HG03439 (cell line): ENCODE results near the gene ZNF493.

Experiments
- ATAC-seq: cut with Tn5 transposase; IDR thresholded peaks from one replicate; pipeline ENCODE4 v1.9.1; 2021; ENCODE audit warnings: mild to moderate bottlenecking, moderate library complexity; ENCODE audit not compliant: unreplicated experiment

Gene ZNF493

GRCh38 chr19:21396893-21397572, at the start of gene ZNF493:
Gene ZNF493, plus strand, starts transcription at chr19:21397133. Its CDS starts 105 bp downstream, at chr19:21397238.
- ATAC-seq = peak; percentile 99

GRCh38 chr19:21352830-21353229, 44.1 kb upstream of the ZNF493 start:
- no peak for ATAC-seq

- peak; percentile 93 for ATAC-seq
Observed at GRCh38 chr19:21358768-21359451, 38.0 kb upstream of the ZNF493 start, which contains the start of gene ZNF738. Gene ZNF738, plus strand, starts transcription at chr19:21359000. Its CDS starts 141 bp downstream, at chr19:21359141.

DNA sequence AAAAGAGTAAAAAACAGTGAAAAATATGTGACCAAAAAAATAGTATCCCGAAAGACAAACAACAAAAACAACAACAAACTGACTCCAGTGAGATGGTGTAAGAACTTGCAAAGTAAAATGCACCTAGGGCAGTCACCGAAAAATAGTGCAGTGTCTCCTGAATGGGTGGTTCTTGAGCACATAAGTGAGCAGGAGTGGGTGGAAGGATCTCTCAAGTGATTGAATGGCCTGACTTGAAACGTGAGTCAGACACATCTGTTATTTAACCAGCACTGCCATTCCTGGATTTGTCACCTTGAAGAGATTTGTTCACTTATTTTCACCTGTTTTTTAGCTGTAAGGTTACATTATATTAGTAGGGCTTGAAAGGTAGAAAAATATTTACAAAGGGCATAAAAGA, 34.6 kb upstream of the ZNF493 start:
- ATAC-seq = no peak

GRCh38 chr19:21383980-21384582, 12.9 kb upstream of the ZNF493 start:
- no peak for ATAC-seq

GRCh38 chr19:21396121-21396520, 812 bp upstream of the ZNF493 start:
- ATAC-seq = no peak

GRCh38 chr19:21398851-21399250, 1.9 kb downstream of the ZNF493 start:
- no peak for ATAC-seq

- no peak for ATAC-seq
Observed at GRCh38 chr19:21402303-21402985, 5.5 kb downstream of the ZNF493 start.

DNA sequence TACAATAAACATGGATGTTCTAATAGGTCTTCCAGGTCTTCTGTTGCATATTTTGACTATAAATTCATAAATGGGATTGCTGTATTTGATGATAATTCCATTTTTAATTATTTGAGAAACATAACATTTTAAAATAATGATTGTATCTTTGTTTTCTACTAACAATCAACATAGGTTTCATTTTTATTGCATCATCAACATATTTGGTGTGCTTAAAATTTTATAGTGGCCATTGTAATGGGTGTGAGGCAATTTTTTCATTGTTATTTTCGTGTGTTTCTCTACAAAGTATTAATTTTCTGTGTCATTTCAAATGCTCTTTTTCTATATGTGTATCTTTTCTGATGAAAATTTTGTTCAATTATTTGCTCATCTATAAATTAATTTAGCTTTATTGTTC, 13.2 kb downstream of the ZNF493 start:
- no peak for ATAC-seq

GRCh38 chr19:21422244-21422643, 25.3 kb downstream of the ZNF493 start:
- no peak for ATAC-seq

DNA sequence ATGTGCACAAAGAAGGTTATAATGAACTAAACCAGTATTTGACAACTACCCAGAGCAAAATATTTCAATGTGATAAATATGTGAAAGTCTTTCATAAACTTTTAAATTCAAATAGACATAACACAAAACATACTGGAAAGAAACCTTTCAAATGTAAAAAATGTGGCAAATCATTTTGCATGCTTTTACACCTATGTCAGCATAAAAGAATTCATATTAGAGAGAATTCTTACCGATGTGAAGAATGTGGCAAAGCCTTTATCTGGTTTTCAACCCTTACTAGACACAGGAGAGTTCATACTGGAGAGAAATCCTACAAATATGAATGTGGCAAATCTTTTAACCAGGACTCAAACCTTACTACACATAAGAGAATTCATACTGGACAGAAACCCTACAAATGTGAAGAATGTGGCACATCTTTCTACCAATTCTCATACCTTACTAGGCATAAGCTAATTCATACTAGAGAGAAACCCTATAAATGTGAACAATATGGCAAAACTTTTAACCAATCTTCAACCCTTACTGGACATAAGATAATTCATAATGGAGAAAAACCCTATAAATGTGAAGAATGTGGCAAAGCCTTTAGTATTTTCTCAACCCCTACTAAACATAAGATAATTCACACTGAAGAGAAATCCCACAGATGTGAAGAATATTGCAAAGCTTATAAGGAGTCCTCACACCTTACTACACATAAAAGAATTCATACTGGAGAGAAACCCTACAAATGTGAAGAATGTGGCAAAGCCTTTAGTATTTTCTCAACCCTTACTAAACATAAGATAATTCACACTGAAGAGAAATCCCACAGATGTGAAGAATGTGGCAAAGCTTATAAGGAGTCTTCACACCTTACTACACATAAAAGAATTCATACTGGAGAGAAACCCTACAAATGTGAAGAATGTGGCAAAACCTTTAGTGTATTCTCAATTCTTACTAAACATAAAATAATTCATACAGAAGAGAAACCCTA, 26.4 kb downstream of the ZNF493 start:
- no peak for ATAC-seq

DNA sequence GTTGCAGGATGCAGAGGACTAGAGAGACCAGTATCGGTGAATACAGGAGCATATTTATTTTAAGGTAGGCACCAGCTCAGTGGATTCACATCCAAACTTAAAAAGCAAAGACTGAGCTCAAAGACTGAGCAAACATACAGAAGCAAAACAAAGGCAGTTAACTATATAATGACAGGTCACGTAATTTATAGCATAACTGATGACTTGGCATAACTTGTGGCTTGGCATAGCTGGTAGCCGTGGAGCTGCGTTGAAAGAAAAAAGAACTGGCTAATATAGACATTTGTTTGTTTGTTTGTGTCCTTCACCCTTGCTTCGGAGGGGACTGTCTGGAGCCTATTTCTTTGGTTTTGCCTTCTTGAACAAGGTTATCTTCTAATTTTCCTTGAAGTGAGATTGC, 33.7 kb downstream of the ZNF493 start:
- ATAC-seq = no peak

GRCh38 chr19:21432590-21432989, 35.7 kb downstream of the ZNF493 start:
- no peak for ATAC-seq

GRCh38 chr19:21434516-21434915, 37.6 kb downstream of the ZNF493 start:
- no peak for ATAC-seq

DNA sequence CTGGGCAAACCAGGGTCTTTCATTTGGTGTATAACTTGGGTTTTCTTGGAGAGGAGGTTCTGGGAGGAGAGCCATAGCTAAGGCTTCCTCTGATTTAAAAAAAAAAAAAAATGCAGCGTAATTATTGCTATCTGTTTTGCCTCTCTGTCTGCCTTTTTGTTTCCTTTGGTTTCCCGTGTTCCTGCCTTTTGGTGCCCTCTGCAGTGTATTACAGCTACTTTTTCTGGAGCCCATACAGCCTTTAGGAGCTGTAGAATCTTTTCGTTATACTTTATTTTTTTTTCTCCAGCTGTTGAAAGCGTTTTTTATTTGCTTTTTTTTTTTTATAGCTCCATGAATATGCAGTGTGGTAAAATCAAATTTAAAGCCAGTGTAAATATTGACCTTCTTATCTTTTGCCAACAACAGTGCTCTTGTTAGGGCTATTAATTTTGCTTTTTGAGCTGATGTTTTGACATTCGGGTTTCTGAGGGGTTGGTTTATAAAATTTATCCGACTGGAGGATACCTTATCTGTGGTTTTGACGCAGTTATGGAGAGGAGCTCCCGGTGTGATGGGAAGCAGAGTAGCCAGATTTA, 38.1 kb downstream of the ZNF493 start:
- no peak for ATAC-seq

GRCh38 chr19:21439201-21439751, 42.3 kb downstream of the ZNF493 start:
- ATAC-seq = no peak

DNA sequence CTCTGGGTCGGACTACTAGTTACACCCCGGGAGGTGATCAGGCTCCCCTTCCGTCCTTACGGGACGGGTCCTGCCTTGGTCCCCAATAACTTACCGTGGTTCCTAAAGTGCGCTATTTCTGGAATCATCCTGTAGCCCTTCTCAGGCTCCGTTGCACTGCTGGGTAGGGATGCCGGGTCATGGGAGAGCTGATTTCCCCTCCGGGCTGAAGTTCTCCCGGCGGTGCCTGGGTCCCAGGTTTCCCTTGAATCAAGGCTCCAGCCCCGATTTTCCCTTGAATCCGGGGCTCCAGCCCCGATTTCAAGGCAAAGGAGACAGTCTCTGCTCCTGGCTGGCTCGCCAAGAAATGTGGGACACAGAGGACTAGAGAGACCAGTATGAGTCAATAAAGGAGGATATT, 43.4 kb downstream of the ZNF493 start:
- no peak for ATAC-seq

- no peak for ATAC-seq
Observed at GRCh38 chr19:21451187-21451586, 54.3 kb downstream of the ZNF493 start.

DNA sequence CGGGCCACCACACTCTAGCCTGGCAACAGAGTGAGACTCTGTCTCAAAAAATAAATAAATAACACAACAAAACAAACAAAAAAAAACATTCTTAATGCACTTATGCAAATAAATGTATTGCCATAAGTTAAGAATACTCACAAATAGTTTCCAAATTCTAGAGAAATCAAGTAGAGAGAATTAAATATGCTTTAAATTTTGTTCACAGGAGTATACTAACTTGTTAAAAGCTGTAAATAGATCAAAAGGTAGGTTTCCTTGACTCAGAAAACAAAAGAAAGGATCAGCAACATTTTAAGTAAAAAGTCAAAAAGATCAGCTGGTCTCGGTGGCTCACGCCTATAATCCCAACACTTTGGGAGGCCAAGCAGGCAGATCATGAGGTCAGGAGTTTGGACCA, 58.0 kb downstream of the ZNF493 start:
- no peak for ATAC-seq

DNA sequence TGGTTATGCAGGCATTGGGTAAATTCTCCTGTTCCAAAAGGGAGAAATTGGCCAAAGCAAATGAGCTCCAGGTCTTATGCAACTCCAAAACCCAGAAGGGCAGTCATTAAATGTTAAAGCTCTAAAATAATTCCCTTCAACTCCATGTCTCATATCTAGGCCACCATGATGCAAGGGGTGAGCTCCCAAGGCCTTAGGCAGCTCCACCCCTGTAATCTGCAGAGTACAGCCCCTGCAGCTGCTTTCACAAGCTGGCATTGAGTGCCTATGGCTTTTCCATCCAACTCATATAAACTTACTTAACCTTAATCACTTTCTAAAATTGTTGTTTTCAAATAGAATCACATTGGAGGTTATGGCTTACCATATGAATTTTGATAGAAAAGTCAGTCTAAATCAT, 63.8 kb downstream of the ZNF493 start:
- ATAC-seq = no peak
